ENCODE measurements around the gene ARHGAP6.
"Not testable (repeated sequence)": the region's sequence is repeated elsewhere in the genome, so short reads cannot be mapped to it uniquely, and the experiment has no call there.

ARHGAP6 gene

DNA sequence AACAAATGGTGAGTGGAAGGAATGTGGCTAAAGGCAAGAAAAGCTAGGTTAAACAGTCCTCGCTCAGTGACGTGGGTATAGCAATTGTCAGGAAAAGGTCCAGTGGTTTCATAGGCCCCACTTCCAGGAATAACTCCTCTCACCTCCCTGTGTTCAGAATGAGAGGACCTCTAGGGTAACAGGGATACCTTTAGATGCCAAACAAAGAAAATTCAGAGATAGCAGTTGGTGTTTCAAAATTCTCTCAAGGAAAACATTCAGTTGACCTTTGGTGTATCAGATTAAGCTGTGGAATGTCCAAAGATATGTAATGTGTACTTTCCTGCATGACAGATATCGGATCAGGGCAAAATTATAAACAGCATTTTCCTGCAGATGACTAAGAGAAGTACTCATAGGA is 155.9 kb downstream of the ARHGAP6 start:
- no peak for DNase-seq

DNA sequence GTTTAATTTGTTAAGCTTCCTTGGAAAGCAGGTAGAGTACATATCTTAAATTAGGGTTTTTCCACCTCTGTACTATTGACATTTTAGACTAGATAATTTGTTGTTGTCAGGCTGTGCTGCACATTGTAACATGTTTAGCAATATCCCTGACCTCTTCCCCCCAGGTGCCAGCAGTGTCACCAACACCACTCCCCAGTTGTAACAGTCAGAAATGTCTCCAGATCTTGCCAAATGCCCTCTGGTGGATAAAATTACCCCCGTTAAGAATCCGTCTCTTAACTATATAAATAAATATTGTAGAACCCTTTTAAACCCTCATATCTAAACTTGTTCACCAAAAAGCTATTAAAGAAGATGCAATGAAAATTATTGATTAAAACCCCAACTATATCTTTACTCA is 161.5 kb downstream of the ARHGAP6 start:
- no peak for DNase-seq

DNA sequence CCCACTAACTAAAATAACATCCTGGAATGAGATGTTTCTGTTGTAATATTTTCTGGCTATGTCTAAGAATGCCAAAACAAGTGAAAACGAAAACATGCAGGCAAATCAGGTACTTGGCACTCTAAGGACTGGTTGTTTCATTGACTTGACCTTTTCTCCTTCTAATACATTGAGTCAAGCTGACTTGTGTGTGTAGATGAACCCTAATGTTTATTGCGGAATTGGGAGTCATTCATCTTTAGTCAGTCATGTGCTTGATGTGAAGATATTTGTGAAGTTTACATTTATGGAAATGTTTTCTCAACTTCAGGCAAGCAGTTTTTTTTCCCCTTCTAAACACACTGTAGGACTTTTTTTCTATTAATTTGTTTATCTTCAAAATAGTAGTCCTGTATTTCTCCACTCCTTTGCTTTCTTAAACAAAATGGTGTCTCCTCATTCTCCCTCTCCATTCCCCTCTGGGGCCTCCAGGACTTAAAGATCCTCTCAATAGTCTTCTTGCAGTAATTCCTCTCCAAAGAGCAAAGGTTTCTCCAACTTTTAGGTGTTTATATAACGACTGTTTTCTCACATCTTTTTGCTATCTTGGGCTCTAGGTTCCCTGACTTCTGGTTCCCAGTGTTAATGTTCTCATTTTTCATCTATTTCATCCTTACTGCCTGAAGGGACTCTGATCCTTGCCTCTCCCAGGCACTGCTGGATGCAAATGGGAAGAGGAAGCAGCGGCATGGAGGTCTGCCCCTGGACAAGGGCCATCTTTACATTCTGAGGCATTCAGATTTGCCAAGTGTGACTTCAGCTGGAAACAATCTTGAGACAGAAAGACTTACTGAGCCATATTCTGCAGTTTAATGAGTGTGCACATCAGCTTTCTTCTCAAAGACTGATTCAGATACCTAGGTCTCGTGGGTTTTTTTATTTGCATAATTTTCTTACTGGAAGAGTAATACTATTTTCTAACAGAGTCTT is 166.4 kb downstream of the ARHGAP6 start:
- no peak for DNase-seq

DNA sequence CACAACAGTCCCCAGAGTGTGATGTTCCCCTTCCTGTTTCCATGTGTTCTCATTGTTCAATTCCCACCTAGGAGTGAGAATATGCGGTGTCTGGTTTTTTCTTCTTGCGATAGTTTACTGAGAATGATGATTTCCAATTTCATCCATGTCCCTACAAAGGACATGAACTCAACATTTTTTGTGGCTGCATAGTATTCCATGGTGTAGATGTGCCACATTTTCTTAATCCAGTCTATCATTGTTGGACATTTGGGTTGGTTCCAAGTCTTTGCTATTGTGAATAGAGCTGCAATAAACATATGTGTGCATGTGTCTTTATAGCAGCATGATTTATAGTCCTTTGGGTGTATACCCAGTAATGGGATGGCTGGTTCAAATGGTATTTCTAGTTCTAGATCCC is 174.3 kb downstream of the ARHGAP6 start:
- DNase-seq = not testable (repeated sequence)

DNA sequence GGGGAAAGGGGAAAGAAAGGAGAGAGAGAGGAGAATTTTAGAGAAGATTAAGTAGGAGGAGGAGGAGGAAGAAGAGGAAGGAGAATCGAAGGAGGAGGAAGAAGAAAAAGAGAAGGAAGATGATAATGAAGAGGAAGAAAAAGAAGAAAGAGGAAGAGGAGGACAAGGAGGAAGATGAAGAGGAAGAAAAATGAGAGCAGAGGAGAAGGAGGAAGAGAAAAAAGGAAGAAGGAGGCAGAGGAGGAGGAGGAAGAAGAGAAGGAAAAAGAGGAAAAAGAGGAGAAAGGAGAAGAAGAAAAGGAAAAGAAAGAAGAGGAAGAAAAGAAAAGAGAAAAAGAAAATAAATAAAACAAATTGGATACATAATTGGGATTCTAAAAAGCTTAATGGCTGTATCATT is 181.4 kb downstream of the ARHGAP6 start:
- no peak for DNase-seq

DNA sequence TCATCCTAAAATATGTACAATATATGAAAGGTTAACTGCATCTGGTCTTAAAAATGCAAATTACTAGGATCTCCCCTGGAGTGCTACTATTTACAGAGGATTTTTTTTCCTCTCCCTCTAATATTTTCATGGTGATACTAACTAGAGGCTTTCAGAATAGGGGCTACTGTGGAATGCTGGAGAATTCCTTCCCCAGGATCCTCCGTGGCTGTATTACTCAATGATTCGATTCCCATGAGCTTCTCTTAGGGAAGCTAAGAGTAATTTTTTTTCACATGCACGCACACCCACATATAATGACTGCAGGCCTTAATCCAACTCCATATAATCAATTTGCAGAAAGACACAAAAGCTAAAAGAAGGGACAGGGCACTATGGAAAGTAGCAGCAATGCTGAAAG is 184.7 kb downstream of the ARHGAP6 start:
- no peak for DNase-seq

DNA sequence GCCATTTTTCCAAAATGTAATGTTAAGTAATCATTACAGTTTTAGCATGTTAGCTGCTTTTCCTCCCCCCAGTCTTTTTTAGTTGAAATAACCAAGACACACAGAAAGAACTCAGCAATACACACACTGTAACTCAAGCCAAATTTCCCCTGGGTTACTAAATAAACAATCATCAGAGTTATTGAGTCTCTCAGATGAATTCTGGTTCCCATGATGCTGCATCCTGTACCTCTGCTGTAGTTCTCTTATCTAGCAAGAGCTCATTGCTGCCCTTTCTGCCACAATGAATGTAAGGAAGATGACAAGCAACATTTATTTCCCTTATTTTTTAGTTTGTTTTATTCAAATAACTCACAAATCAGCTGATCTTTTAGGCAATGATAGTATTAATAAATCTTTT is 185.1 kb downstream of the ARHGAP6 start:
- DNase-seq = peak; percentile 72

DNA sequence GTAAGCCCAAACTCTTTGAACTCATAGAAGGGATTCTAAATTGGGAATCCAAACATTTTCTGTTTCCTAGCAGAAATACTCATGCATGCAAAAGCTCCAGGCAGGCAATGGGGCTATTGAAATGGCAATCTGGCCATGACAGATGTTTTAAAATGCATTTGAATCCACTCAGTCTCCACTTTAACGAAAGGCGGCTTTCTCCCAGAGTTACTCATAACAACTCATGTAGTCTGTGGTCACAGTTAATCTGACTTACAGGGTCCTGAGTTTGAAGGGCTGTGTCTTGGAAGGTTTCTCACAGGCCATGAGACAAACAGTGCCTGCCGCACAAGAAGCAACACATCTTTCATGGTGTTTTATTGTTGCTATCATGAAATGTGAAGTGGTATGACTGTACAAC is 186.8 kb downstream of the ARHGAP6 start:
- no peak for DNase-seq

DNA sequence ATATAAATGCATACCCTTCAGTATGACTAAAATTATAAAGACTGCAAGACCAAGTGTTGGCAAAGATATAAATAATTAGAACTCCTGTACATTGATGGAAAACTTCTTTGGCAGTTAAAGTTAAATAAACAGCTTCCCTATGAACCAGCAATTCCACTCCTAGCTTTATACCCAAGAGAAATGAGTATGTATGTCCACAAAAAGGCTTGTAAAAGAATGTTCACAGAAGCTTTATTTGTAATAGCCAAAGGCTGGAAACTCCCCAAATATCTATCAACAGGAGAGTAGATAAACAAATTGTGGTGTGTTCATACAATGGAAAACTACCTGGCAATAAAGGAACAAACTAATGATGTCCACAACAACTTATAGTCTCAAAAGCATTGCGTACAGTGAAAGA is 187.7 kb downstream of the ARHGAP6 start:
- DNase-seq = no peak

DNA sequence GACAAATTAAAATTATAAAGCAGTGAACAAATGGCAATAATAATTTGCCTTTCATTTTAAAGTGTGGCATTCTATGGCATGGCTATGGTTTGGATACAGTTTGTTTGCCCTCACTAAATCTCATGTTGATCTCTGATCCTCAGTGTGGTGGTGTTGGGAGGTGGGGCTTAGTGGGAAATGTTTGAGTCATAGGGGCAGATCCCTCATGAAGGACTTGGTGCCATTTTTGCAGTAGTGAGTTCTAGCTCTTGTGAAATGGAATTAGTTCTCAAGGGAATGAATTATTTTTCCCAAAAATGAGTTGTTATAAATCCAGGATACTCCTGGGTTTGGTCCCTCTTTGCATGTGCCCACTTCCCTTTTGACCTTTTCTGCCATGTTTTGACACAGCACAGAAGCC is 191.1 kb downstream of the ARHGAP6 start:
- DNase-seq = no peak

DNA sequence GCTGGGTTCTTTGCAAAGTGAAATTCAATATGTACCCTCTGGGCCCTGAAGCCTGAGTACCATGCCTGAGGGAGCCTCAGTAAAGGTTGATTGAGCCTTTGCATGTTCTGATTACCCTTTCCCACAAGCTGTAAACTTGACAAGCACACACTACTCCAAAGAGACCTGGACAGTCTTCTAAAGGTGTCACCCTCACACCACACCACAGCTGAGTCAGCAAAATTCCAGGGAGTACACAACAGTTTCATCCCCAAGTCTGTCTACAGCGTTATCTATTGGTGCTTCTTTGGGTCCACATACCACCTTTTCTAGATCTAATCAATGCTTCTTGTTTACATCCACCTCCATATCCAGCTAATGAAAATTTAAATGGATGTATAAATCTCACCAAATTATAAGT is 191.7 kb downstream of the ARHGAP6 start:
- no peak for DNase-seq

DNA sequence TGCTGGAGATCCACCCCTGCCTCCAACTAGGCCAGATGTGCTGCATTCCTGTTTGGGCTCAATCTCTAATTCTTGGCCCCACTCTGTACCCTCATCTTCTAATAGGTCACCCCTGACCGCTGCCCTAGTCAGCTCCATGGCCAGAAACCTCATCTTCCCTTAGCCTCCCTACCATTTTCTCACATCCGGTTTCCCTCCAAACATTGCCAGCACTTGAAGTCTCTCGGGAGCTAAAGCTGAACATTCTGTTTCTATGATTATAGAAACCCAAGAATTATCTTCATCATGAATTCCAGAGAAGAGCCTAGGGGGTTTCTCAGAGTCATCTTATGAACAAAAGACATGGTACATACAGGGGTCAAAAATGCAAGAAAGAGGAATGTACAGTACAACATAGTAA is 192.8 kb downstream of the ARHGAP6 start:
- no peak for DNase-seq

DNA sequence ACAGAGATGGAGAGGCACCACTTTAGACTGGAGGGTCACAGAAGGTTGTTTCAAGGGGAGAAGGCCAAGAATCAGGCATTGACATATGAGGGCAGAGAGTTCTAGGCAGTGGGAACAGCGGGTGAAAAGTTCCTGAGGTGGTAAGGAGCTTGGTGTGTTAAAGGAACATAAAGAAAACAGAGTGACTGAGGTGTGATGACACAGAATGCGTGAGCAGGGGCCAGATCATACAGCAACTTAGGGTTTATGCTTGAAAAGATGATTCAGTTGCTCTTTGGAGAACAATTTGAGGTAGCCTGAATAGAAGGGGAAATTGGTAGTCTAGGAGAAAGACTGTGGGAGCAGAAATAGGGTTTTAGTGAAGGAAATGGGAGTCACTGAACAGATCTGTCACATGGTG is 193.3 kb downstream of the ARHGAP6 start:
- no peak for DNase-seq

DNA sequence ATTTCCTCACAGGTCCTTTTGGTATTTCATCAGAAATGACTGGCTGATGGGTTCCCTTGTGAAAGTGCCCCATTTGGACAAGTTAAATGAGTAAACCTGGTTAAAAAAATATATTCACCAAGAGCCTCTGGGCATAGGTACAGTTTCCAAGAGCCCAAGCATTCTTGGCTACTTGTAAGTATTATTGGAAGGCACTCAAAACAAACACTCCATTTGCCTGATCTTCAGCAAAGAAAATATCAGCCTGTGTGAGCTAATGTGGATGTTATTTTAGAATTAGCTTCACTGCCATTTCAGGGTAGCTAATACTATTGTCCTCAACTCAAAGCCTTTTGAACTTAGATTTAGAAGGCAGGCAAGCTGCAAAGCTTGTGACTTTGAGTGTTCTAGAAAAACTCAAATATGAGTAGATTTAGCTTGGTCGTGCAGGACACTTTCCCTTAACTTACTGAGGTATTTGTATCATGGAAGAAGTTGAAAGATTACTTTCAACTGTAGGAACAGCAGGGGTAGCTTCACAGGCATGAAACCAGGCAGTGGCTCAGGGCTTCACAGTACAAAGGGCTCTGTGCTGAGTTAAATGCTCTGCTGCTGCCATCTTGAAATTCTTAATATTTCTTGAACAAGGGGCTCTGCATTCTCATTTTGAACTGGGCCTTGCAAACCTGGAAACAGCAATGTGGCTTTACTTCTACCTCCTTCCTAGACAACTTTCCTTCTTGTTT is 195.3 kb downstream of the ARHGAP6 start:
- DNase-seq = no peak

DNA sequence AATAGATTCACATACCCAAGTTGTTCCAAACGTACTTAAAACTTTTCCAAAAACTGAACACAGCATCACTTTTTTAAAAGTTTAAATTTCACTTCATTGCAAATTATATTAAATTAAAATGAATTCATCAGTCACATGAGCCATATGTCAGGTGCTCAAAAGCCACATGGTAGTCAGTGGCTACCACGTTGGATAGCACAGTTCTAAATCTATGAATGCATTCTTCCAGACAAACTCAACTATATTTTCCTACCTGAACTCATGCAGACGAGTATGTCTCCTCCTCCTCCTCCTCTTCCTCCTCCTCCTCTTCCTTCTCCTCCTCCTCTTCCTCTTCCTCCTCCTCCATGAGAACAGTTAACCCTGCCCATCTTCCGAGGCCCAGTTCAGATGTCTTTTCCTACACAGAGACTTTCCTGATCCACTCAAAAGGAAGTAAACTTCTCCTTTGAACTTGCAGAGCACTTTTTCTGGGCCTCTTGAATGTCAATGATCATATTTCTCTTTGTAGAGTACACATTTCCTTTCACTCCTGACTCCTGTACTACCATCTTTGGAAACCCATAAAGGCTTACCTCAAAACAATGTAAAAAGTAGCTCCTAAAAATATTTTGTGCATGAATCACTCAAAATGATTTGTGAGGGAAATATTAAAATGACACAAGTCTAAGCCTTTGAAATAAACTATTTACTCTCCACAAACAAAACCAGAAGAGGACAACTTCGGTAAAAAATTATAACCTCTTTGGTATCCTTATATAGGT is 199.9 kb downstream of the ARHGAP6 start:
- DNase-seq = no peak

DNA sequence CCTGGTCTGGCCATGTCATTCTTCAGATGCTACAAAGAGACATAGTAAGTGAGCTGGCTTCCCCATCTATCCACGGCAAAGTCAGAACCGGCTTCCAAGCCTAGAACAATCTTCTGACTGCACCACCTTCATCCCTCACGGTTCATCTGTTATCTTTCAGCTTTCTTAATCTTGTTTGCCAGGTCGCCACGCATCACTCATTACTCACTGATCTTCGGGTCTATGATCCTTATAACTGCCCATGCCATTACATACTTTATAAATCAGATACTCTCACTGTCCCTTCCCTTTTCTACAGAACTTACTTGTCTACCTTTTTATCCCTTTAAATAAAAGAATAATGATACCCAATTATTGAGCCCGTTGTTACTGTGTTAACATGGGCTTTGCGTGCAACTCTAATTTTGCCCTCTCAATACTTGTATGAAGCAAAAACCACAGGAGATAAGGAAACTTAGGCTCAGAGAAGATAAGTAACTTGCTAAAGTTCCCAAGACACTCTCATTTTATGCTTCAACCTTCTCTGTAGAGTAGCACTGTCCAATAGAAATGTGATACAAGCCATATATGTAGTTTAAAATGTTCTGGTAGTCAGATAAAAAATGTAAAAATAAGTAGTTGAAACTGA is 200.8 kb downstream of the ARHGAP6 start:
- no peak for DNase-seq

DNA sequence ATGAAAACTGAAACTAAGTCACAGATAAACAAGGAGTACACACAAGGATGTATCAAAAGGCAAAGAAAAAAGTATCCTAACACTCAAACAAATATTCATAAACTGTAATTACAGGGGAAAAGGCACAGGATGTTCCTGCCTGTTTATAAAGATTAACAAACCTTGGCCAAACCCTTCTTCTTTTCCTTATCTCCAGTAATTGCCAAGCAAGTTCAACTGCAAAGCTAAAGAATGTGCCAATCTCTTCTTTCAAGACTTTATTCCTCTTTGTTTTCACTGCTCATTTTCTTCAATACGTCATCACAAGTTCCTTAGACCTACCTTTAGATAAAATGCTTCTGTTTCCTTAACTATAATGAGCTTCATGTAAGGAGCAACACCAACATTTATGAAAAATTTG is 201.3 kb downstream of the ARHGAP6 start:
- no peak for DNase-seq

DNA sequence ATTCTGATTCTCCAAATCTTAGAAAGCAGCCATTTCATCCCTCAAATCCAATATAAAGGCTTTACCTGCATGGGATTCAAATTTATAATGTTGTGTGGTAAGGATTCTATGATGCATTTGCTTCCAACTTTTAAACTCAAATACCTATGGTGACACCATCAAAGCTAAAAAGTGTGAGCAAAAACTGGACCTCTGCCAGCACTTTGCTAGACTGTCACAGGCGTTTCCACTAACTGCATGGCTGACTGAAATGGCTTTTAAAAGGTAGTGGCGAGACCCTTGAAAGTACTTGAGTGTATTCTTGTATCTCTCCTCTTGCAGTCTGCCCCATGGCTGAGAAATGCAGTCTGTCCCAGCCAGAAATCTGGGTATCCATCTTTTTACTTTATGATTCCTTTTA is 203.1 kb downstream of the ARHGAP6 start:
- no peak for DNase-seq

DNA sequence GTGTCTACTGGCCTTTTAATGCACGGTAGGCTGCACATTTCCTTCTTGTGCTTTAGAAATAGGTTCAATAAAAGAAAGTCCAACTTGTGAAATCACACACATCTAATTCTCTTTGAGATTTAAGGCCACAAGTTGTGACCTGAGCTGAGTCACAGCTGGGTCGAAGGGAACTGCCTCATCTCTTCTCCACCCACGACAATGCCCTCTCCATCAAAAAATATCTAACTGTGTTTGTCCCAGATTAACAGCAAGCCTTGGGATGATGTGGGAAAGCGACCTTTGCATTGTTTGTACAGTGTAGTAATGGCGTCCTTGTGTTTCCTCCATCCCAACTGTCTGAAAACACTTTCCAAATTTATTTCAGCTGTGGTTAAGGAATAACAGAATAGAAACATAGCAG is 203.6 kb downstream of the ARHGAP6 start:
- no peak for DNase-seq

DNA sequence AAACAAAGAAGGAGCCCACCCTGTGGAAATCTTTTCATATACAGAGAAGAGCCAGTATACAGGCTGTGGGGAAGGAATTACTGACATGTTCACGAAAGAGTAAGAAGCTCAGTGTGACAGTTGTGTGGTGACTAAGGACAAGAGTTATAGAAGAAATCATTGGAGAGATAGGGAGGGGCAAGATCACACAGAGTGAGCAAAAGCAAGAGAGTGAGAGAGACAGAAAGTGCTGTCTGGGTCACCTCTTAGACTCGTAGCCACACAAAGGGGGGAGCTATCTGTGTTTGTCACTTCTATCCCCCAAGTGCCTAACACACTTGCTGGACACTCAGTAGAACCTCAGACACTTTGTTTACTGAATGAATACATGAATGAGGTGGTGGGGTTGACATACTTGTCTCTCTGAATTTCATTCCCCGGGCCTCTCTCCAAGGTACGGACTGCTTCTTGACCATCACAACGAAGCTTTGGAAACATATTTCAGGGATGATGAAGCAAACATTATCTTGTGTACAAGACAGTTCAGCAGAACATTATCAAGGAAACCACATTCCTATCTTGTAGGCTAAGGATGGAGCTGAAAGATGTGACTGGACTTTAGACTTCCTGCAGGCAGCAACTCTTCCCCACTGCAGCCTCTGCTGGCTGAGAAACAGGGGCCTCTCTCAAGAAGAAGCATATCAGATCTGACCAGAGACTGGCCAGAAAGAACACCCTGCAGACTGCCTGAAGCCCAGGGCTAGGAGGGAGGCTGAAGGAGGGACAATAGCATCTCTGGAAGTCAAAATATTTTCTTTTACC is 204.3 kb downstream of the ARHGAP6 start:
- DNase-seq = no peak

DNA sequence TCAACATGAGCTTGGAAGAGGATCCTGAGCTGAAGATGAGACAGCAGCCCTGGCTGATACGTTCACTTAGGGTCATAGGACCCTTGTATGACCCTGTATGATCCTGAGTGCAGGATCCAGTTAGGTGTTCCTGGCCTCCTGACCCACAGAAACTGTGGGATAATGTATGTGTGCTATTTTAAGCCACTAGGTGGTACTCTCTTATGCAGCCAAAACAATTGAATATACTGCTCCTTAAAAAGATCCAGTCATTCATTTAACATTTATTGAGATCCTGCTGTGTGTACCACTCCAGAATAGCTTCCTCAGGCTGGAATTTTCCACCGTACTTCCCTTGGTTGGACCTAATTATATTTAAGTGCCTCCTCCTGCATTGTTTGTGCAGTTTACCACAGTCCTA is 205.4 kb downstream of the ARHGAP6 start:
- DNase-seq = no peak

DNA sequence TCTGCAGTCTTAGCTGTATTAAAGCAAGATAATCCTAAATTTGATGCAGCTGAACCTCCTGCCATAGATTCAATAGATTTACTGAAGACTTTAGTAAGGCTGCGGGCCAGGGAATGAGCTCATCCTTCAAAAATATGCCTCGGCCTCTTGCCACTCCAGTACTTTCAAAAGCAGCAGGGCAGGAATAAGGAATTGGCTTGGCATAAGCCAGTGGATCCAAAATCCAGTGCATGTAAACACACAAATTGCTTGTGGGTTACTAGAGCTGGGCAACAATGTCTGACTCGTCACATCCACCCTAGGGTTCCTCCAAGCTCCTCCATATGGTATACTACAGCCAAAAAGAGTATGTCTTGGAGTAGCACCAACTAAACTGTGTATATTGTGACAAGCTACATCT is 207.6 kb downstream of the ARHGAP6 start:
- no peak for DNase-seq
